IMR-90 (cell line): Measurements from ENCODE around the gene PRKN. TPM values are rescaled to one million over a fixed set of nuclear protein-coding genes. Genes with fewer than 3 reads are reported as not detected.
"Not testable (repeated sequence)": the region's sequence is repeated elsewhere in the genome, so short reads cannot be mapped to it uniquely, and the experiment has no call there.

ENCODE experiments used
- ATAC-seq: fragments of 200-7000 bp; cut with Tn5 transposase; 2 replicates; pipeline ENCODE4 v1.9.1; 2020; ENCODE audit warnings: low read depth, mild to moderate bottlenecking, moderate library complexity
- BruUV-seq: library from RNA; stranded (reverse); fragments of 400-500 nt; replicated peaks from 2 replicates; lab custom pipeline; 2021; lab: Mats Ljungman, UMichigan
- CTCF ChIA-PET: fragments of 300-600 bp; formaldehyde crosslinking; extraction: SDS; loops from one replicate; lab custom pipeline; 2021; ENCODE audit warnings: antibody characterized with exemption; lab: Yijun Ruan, JAX
- POLR2A ChIA-PET: fragments of 300-600 bp; sonication (Branson Sonifier 250); formaldehyde crosslinking; loops from one replicate; lab custom pipeline; 2022; ENCODE audit warnings: antibody characterized with exemption; ENCODE audit not compliant: unreplicated experiment; lab: Charles Lee
- DNase-seq: peaks from one replicate; pipeline ENCODE4 v3.0.0; 2013
- H2AFZ ChIP-seq: replicated peaks from 2 replicates; pipeline ENCODE3; 2013; ENCODE audit warnings: low read length, mild to moderate bottlenecking; ENCODE audit not compliant: poor library complexity
- H2AK5ac ChIP-seq: 2 replicates; pipeline ENCODE4 v1.6.1; 2013; ENCODE audit warnings: low read depth, low read length, inconsistent platforms
- H2AK9ac ChIP-seq: replicated peaks from 2 replicates; pipeline ENCODE3; 2013; ENCODE audit warnings: mild to moderate bottlenecking, low read depth, low read length, moderate library complexity; ENCODE audit not compliant: poor library complexity
- H2BK120ac ChIP-seq: 2 replicates; pipeline ENCODE4 v1.6.1; 2013; ENCODE audit warnings: low read depth, low read length, inconsistent platforms
- H2BK15ac ChIP-seq: 3 replicates; pipeline ENCODE4 v1.6.1; 2013; ENCODE audit warnings: low read depth, low read length, inconsistent platforms
- H2BK20ac ChIP-seq: 2 replicates; pipeline ENCODE4 v1.6.1; 2013; ENCODE audit warnings: low read depth, mild to moderate bottlenecking, inconsistent platforms, low read length, moderate library complexity
- H2BK5ac ChIP-seq: 2 replicates; pipeline ENCODE4 v1.6.1; 2013; ENCODE audit warnings: mild to moderate bottlenecking, low read depth, low read length, inconsistent platforms; ENCODE audit not compliant: poor library complexity, severe bottlenecking
- H3K14ac ChIP-seq: replicated peaks from 2 replicates; pipeline ENCODE4 v1.6.1; 2013; ENCODE audit warnings: low read depth, low read length, inconsistent platforms
- H3K18ac ChIP-seq: 2 replicates; pipeline ENCODE4 v1.6.1; 2013; ENCODE audit warnings: low read depth, low read length, control low read depth
- H3K23ac ChIP-seq: 2 replicates; pipeline ENCODE4 v1.6.1; 2013; ENCODE audit warnings: low read depth, low read length, inconsistent platforms
- H3K27ac ChIP-seq: 2 replicates; pipeline ENCODE4 v1.5.1; 2013; ENCODE audit warnings: mild to moderate bottlenecking, control low read depth, low read length; ENCODE audit not compliant: insufficient read depth
- H3K27me3 ChIP-seq: 2 replicates; pipeline ENCODE4 v1.6.1; 2013; ENCODE audit warnings: low read length; ENCODE audit not compliant: control insufficient read depth, insufficient read depth
- H3K36me3 ChIP-seq: 2 replicates; pipeline ENCODE4 v1.6.1; 2013; ENCODE audit warnings: low read length, mixed read lengths; ENCODE audit not compliant: control insufficient read depth, insufficient read depth
- H3K4ac ChIP-seq: 2 replicates; pipeline ENCODE4 v1.6.1; 2013; ENCODE audit warnings: low read depth, low read length, inconsistent platforms
- H3K4me1 ChIP-seq: 2 replicates; pipeline ENCODE4 v1.6.1; 2013; ENCODE audit warnings: low read length, mixed read lengths; ENCODE audit not compliant: control insufficient read depth, insufficient read depth
- H3K4me2 ChIP-seq: 2 replicates; pipeline ENCODE4 v1.6.1; 2013; ENCODE audit warnings: low read depth, mild to moderate bottlenecking, control low read depth, low read length, moderate library complexity
- H3K4me3 ChIP-seq: 2 replicates; pipeline ENCODE4 v1.5.1; 2013; ENCODE audit warnings: low read depth, mild to moderate bottlenecking, control low read depth, low read length, moderate library complexity; ENCODE audit not compliant: insufficient read depth
- H3K56ac ChIP-seq: 2 replicates; pipeline ENCODE4 v1.6.1; 2013; ENCODE audit warnings: low read length, inconsistent platforms; ENCODE audit not compliant: insufficient read depth; ENCODE audit errors: extremely low read depth
- H3K79me1 ChIP-seq, 2 experiments: 2 replicates each; pipeline ENCODE4 v1.6.1; 2013; ENCODE audit warnings: low read length in 2 of 2, inconsistent platforms in 1 of 2, low read depth in 1 of 2
- H3K9ac ChIP-seq: 2 replicates; pipeline ENCODE4 v1.6.1; 2013; ENCODE audit warnings: low read depth, low read length, control low read depth
- H3K9me1 ChIP-seq: 2 replicates; pipeline ENCODE4 v1.6.1; 2013; ENCODE audit warnings: low read length, inconsistent platforms; ENCODE audit not compliant: insufficient read depth
- H3K9me3 ChIP-seq: 2 replicates; pipeline ENCODE4 v1.6.1; 2013; ENCODE audit warnings: low read length; ENCODE audit not compliant: control insufficient read depth, insufficient read depth
- H4K20me1 ChIP-seq: 2 replicates; pipeline ENCODE4 v1.6.1; 2013; ENCODE audit warnings: low read length, inconsistent platforms; ENCODE audit not compliant: insufficient read depth
- H4K5ac ChIP-seq: 2 replicates; pipeline ENCODE4 v1.6.1; 2013; ENCODE audit warnings: mild to moderate bottlenecking, low read depth, low read length, control low read depth
- H4K8ac ChIP-seq, 2 experiments: 2 replicates each; pipeline ENCODE4 v1.6.1; 2013; ENCODE audit warnings: low read depth in 2 of 2, low read length in 2 of 2, control low read depth in 1 of 2, inconsistent platforms in 1 of 2
- H4K91ac ChIP-seq: 2 replicates; pipeline ENCODE4 v1.6.1; 2013; ENCODE audit warnings: low read depth, low read length, inconsistent platforms; ENCODE audit not compliant: insufficient read depth
- CTCF ChIP-seq: conservative IDR thresholded peaks from 2 replicates; pipeline ENCODE4 v1.5.1; 2012; ENCODE audit warnings: mild to moderate bottlenecking, low read depth, low read length, improper control_type of control experiment
- FOS ChIP-seq: fragments of 150-350 bp; IDR thresholded peaks from 2 replicates; pipeline ENCODE4 v1.6.1; 2016; ENCODE audit warnings: low read depth, low read length
- RAD21 ChIP-seq: IDR thresholded peaks from 2 replicates; pipeline ENCODE4 v1.6.1; 2012; ENCODE audit warnings: low read length, improper control_type of control experiment
- RCOR1 ChIP-seq: IDR thresholded peaks from 2 replicates; pipeline ENCODE4 v1.6.1; 2012; ENCODE audit warnings: mild to moderate bottlenecking, low read length, improper control_type of control experiment; ENCODE audit not compliant: insufficient replicate concordance
- WGBS, 2 experiments: methylation state at CpG; one replicate each; pipeline versions ENCODE4 v1.1.5 to v1.1.7; 2013; ENCODE audit warnings: missing lambda C conversion rate in 2 of 2; ENCODE audit not compliant: insufficient read length in 1 of 2; ENCODE audit errors: extremely low coverage in 2 of 2; 5-methylcytosine and 5-hydroxymethylcytosine counted together
- dilution Hi-C: fragments of 300-500 bp; cut with HindIII; formaldehyde crosslinking; loops from one replicate; pipeline ENCODE4 v1.14.3; 2018; ENCODE audit warnings: low sequenced_read_pairs; ENCODE audit not compliant: unreplicated experiment
- in situ Hi-C: fragments of 300-500 bp; cut with MboI; formaldehyde crosslinking; loops from 3 replicates; pipeline ENCODE4 v1.14.3; 2019; ENCODE audit warnings: low sequenced_read_pairs, inconsistent platforms, mixed read lengths
- intact Hi-C: fragments of 100-400 bp; cut with micrococcal nuclease; formaldehyde crosslinking; loops from 2 replicates; pipeline ENCODE4 v1.10.0; 2022
- polyA plus RNA-seq, 3 experiments: library from polyadenylated mRNA; depleted of rRNA; stranded (reverse); fragments of >200 nt; gene quantifications; 2 replicates each; pipeline ENCODE4 v1.2.3, GENCODE V29; 2012; ENCODE audit warnings: low replicate concordance in 1 of 3
- total RNA-seq: library from RNA; depleted of rRNA; stranded (reverse); fragments of >200 nt; gene quantifications from 2 replicates; pipeline ENCODE4 v1.2.3, GENCODE V29; 2012

PRKN gene
- total and polyA plus RNA-seq, 2 of the 4 experiments (the other 2 are of a cell fraction): 0.15 to 0.18 TPM

DNA sequence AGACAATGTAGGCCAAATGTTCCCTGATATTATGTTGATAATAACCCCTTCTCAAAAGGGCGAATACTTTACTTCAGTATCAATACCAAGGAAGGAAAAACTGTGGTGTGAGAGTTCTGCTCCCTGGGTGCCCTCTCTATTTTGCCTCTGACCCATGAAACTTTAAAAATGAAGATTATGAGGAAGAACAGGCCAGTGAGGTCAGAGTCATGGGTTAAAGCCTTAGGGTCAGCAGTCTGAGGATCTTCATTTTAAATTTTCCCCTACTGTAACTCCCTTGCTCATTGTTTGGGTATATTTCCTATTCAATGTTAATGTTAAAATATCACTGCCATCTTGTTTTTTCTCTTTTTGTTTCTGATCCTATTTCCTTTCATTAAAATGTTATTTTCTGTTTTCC, 47.9 kb downstream of the PRKN start:
- H4K91ac ChIP-seq: no peak overlapping the region
- no peak overlapping the region for H3K18ac ChIP-seq
- no peak overlapping the region for H2BK120ac ChIP-seq
- H3K27me3 ChIP-seq: no peaks in the 10 kb centered on the region
- no peak overlapping the region for H3K9ac ChIP-seq
- H3K23ac ChIP-seq: no peak overlapping the region
- TF ChIP-seq RAD21: no peak
- TF ChIP-seq FOS: no peak
- TF ChIP-seq RCOR1: no peak
- no peak for TF ChIP-seq CTCF
- no peak overlapping the region for H2AK5ac ChIP-seq
- dilution Hi-C loops (no loop called here), in situ Hi-C loops (no loop called here), intact Hi-C loops (no loop called here)
- no peak overlapping the region for H3K56ac ChIP-seq
- H3K9me1 ChIP-seq: no peaks in the 10 kb centered on the region
- H2BK20ac ChIP-seq: no peak overlapping the region
- no peak overlapping the region for H4K8ac ChIP-seq
- no peak for ATAC-seq
- ChIA-PET CTCF (no interaction called here), POLR2A (no interaction called here)
- no peak overlapping the region for H3K14ac ChIP-seq
- H3K9me3 ChIP-seq: peaks cover 2% of the 10 kb centered on the region
- DNase-seq: no peak
- no peak overlapping the region for H3K4me2 ChIP-seq
- no CpG with 5 or more reads among the region's 1 CpG for WGBS, 2 experiments
- no peaks in the 10 kb centered on the region for H4K20me1 ChIP-seq
- no peaks in the 10 kb centered on the region for H3K79me1 ChIP-seq
- no peak overlapping the region for H3K27ac ChIP-seq
- H2AFZ ChIP-seq: no peak overlapping the region
- no peak overlapping the region for H4K5ac ChIP-seq
- H2AK9ac ChIP-seq: no peak overlapping the region
- no peaks in the 10 kb centered on the region for H3K36me3 ChIP-seq
- BruUV-seq: no TSS peak
- no peak overlapping the region for H3K4me3 ChIP-seq
- H2BK5ac ChIP-seq: no peak overlapping the region
- H3K4ac ChIP-seq: no peak overlapping the region
- H3K4me1 ChIP-seq: no peaks in the 10 kb centered on the region
- H2BK15ac ChIP-seq: no peak overlapping the region

GRCh38 chr6:162678896-162679295, 48.7 kb downstream of the PRKN start:
- dilution Hi-C loops, POLR2A ChIA-PET, H3K4me2 ChIP-seq, H2AFZ ChIP-seq, H3K27me3 ChIP-seq, H3K4ac ChIP-seq, H3K9me3 ChIP-seq, H3K36me3 ChIP-seq, H2BK5ac ChIP-seq, H3K56ac ChIP-seq, CTCF ChIA-PET, H4K91ac ChIP-seq, H2AK9ac ChIP-seq, in situ Hi-C loops, H3K14ac ChIP-seq, H2AK5ac ChIP-seq, H4K20me1 ChIP-seq, H3K4me3 ChIP-seq, H2BK15ac ChIP-seq, DNase-seq, H3K4me1 ChIP-seq, H3K9ac ChIP-seq, H3K18ac ChIP-seq, H3K9me1 ChIP-seq, intact Hi-C loops, H4K8ac ChIP-seq, H3K79me1 ChIP-seq, ATAC-seq, H2BK120ac ChIP-seq, H3K23ac ChIP-seq, H4K5ac ChIP-seq, H3K27ac ChIP-seq, H2BK20ac ChIP-seq, BruUV-seq: not testable (repeated sequence)
- WGBS, 2 experiments: no CpG with 5 or more reads among the region's 7 CpGs
